GM18505 (cell line): ENCODE data around the gene LAMP1.

Source experiments
- ATAC-seq: cut with Tn5 transposase; IDR thresholded peaks from one replicate; pipeline ENCODE4 v1.9.1; 2021; ENCODE audit not compliant: unreplicated experiment
- POLR2A ChIP-seq: IDR thresholded peaks from 4 replicates; pipeline ENCODE4 v1.6.1; 2011; ENCODE audit warnings: borderline replicate concordance; ENCODE audit not compliant: insufficient read depth, insufficient read length; ENCODE audit errors: extremely low read depth

LAMP1 gene

DNA sequence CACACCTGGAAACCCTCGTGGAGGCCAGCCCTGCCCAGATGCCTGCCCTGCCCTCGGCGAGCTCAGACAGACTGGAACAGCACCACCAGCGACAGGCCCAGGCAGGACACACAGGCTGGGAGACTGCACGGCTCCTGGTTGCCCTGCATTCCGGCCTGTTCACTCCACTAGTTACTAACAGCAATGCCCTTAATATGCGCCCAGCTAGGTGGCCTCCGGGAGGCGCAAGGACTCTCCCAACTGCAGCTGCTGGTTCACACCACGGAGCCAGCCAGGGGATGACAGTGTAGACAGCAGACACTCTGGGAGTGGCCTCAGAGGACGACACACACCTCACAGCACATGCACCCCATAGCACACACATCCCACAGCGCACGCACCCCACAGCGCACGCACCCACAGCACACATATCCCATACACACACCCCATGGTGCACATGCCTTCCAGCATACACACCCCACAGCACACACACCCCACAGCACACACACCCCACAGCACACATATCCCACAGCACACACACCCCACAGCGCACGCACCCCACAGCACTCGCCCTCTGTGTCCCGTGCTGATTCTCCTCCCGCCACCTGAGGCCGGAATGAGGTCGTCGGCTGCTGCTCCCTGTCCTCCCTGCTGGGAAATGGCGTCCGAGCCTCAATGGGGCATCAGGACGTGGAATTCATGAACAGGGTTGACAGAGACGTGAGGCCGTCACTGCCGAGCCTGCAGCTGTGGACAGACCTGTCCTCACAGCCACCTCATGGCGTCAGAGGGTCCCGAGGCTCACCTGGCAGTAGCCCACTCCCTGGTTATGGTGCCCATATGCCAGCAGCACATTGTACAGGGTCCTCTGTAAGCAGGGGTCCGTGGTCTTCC is 53.3 kb downstream of the LAMP1 start:
- no peak for ATAC-seq

DNA sequence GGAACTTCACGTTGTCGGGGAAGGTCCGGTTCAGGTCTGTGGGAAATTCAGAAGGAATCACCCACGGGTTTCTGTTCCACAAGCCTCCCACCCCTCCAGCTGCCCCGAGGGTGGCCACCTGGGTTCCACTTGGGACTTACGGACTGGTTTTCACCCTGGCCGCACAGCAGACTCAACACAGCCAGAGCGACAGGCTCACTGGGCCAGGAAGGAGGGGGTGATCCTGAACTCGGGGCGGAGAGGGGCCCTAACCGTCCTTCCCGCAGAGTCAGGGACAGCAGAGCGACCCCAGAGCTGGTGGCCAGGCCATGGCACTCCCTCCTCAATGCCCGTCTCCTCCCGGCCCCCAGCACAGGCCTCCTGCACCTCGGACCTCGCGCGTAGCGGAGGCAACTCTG is 53.9 kb downstream of the LAMP1 start:
- no peak for ATAC-seq

More for the DNA sequence above, 53.3 kb downstream of the LAMP1 start:
- no peak for TF ChIP-seq POLR2A

DNA sequence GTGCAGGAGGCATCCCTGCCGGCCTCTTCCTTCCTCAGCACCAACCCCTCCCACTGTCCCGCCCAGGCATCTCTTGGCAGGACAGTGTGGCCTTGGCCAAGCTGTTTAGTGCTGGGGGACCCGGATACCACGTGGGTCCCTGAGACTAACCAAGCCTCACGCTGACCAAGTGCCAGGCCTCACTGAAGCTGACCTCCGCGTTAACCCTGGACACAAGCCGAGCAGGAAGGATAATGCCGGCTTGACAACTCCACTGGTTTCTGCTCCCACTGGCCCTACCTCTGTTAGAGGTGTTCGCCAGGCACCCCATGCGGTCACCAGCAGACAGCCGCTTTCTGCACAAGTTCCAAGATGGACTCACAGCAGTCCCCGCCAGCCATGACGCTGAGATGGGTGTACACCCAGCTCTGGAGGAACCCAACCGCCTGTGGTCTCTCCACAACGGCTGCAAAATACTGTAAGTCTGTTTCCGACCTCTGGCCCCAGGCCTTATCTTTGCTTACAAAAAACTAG is 54.5 kb downstream of the LAMP1 start:
- no peak for ATAC-seq
- TF ChIP-seq POLR2A, result no peak

More for the DNA sequence above, 53.9 kb downstream of the LAMP1 start:
- TF ChIP-seq POLR2A, result no peak

DNA sequence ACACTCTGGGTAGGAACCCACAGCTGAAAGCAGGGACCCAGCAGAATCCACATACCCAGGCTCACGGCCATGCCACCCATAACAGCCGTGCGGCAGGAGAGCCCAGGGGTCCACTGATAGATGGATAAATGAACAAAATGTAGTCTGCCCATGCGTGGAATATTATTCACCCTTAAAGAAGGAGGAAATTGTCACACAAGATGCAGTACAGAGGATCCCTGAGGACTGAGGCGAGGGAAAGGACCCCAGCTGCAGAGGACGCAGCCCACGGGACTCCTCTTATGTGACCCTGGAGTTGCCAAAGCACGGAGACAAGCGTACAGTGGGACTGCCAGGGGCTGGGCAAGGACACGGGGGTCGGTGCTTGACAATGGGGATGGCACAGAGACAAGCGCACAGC is 56.2 kb downstream of the LAMP1 start:
- no peak for TF ChIP-seq POLR2A
- no peak for ATAC-seq

DNA sequence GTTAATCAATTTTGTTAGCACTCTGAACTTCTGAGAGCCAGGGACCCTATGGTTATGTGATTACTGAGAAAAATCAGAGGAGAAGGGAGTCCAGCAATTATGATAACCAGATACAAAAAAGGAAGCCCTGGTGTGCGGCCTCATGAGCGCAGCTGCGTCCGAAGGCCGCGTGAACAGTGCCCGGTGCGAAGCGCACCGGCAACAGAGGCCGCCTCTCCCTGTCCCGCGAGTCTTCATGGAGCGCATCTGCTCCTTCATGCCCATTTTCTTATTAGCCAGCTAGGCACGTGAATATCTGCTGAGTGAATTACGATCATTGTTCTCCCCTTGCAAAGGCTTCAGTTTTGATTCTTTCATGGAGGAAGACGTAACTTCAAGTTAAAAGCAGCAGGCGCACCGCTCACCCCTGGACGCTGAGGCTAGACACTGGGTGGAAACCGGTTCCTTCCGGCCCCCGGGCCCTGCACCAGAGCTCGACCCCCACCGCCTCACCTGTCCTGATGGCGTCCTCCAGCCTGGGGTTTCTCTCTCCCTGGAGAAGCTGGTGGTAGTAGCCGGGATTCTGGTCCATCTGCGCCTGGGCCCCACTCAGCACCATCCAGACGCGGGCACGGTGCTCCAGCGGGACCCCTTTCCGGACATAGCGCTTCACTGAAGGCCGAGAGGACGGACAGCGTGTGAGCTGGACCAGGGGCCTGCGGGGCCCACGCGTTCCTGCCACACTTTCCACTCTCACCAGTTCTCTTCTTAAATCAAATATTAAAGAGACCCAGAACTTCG is 58.0 kb downstream of the LAMP1 start:
- no peak for TF ChIP-seq POLR2A
- no peak for ATAC-seq

DNA sequence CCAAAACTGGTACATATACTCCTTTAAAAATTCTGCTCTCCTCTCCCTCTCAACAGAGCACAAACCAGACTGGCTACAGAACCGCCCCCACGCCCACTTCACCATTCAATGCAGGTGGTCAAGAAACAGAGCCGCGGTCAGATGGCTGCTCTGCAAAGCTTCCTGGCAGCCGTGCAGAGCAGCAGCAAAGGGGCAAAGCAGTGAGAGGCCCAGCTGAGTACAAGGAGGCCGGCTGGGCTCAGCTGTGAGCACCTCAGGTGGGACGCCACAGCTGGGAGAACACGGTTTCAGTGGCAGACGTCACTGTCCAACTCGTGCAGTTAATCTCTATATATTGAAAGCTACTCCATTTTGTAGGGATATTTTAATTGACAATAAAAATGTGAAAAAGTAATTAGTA is 58.6 kb downstream of the LAMP1 start:
- no peak for ATAC-seq
- TF ChIP-seq POLR2A, result no peak

DNA sequence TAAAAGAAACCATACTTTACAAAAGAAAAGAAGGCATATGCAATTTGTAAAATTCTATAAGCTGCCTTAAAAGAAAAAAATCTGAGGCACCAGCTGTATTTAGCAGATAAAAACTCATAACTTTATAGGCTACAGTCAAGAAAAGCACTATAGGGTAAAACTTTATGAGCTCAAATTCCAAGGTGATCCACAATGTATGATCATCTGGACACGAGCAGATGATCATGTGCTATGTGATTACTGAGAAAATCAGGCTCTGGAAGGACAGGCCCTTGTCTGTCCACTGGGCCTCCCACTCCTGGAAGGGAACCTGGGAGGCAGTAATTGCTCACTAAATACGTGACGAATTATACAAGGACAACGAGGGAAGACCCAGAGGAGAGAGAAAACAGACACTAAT is 59.6 kb downstream of the LAMP1 start:
- no peak for TF ChIP-seq POLR2A
- ATAC-seq, result no peak

DNA sequence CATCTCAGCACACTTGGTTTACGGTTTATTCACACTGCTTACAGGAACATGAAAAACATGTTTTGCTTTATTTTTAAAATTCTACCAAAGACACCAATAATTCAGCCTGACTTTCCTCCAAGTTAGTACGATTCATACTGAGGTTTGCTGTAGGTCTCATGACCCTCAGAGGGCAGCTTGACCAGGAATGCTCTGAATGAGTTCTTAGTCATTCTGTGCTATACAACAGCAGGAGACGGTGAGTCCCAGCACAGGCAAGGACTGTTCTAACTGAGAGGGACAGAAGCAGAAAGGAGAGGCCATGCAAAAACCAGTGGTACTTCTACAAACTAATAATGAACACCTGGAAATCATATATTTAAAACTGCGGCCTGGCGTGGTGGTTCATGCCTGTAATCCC is 60.5 kb downstream of the LAMP1 start:
- TF ChIP-seq POLR2A, result no peak
- no peak for ATAC-seq

DNA sequence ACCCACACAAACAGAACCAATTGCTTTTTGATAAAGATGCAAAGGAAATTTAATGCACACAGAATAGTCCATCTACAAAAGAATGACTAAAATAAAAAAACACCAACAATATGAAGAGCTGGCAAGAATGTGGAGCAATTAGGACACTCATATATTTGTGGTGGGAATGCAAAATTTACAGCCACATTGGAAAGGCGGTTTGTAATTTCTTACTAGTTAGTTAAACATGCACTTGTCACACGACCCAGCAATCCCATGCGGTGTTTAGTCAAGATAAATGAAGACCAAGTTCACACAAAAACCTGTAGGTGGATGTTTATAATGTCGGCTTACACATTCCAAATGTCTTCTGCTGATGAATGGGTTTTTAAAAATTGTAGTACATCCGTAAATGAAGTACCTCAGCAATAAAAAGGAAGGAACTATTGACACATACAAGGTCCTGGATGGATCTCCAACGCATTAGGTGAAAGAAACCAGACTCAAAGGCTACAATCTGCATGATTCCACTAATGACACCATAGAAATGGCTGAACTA is 61.7 kb downstream of the LAMP1 start:
- TF ChIP-seq POLR2A, result no peak

DNA sequence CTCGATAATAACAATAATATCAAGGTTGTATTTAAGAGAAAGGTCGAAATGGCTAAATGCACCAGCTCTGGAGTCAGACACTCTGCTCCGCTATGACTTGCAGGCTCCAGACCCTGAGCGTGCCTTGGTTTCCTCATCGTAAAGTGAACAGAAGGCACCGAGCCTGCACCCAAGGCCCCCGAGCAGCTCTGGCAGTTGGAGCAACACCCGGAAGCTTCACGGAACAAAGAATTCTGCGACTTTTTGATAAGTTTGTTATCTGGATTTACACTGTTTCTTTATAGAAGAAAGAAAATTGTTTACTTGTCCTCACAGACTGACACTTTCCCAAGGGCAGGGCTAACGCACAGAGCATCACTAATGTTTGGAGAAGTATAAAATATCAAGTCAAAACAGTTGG is 62.5 kb downstream of the LAMP1 start:
- ATAC-seq, result no peak
- TF ChIP-seq POLR2A, result no peak

More for the DNA sequence above, 61.7 kb downstream of the LAMP1 start:
- ATAC-seq, result no peak

DNA sequence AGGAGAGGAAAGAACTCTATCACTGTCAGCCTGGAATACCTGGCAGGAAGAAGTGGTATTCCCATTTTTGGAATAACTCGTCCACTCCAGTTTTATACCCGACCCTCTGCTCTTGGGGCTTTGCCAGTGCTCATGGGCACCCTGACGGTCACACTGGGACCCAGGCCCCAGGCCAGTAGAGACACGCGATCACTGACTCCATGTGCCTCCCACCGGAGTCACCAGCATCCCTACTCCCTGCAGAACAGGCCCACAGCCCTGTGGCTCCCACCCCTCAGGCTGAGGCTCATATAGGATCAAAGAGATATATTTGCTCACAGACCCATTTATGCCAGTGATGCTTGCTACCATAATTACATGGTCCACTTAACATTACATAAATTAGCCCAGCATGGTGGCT is 63.4 kb downstream of the LAMP1 start:
- no peak for TF ChIP-seq POLR2A
- no peak for ATAC-seq

DNA sequence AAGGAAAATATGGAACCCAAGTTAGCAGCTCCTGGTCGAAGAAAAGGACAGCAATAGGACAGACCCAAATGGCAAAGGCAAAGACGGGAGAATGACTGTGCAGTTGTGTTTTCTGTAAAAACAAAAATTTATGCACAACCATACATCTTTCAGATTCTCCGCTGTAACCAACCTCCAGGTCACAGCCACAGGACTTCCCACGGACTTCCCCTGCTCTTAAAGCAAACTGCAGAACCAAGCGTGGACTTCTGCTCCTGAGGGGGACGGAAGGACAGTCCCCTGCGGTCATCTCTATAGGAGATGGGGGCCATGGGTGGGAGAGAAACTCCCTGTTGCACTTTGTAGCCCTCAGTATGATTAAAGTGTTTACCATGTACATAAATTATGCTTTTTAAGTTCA is 64.4 kb downstream of the LAMP1 start:
- no peak for ATAC-seq
- no peak for TF ChIP-seq POLR2A

DNA sequence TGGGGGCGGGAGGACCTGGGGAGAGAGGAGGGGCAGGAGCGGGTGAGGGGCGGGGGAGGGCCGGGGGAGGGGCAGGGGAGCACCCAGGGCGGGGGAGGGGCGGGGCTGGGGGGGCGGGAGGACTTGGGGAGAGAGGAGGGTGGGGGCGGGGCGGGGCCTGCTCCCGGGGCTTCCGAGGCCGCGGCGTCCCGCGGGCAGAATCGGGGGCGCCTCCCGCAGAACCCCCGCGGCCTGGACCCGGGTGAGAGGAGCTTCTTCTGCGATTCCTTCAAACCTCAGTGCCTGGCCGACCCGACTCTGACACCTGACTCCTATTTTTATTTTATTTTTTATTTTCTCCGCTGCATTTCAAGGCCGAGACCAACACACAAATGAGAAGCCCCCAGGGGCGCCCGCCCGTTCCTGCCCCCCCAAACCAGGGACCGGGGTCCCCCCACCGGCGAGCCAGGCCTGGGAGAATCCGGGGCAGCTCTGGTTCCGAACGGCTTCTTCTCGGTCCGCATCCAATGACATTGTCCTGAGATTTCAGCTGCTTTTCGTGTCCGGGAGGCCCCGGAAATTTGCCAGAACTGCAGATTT is 67.4 kb downstream of the LAMP1 start:
- no peak for ATAC-seq
- TF ChIP-seq POLR2A, result no peak
